Measurements from ENCODE around the gene MIGA1.
"Not testable (repeated sequence)": the region's sequence is repeated elsewhere in the genome, so short reads cannot be mapped to it uniquely, and the experiment has no call there.

GRCh38 chr1:77809787-77810462 lies 30.5 kb downstream of the MIGA1 start:
- not testable (repeated sequence) for TF ChIP-seq POLR2AphosphoS5, POLR2A, CTCF, EP300 (IDR thresholded peaks at IDR 0.05)

Measured in sigmoid colon (tissue), 4 donors.